HCT116 (cell line): ENCODE measurements around the gene ANKRD44. TPM values are rescaled to one million over a fixed set of nuclear protein-coding genes. Genes with fewer than 3 reads are reported as not detected.

Source experiments
- ATAC-seq: fragments of 200-7000 bp; cut with Tn5 transposase; 2 replicates; pipeline ENCODE4 v1.9.1; 2020; ENCODE audit warnings: mild to moderate bottlenecking, moderate library complexity
- BruUV-seq: library from RNA; stranded (reverse); fragments of 400-500 nt; replicated peaks from 2 replicates; lab custom pipeline; 2021; lab: Mats Ljungman, UMichigan
- CTCF ChIA-PET: fragments of 300-600 bp; sonication (Branson Sonifier 250); formaldehyde crosslinking; loops from one replicate; lab custom pipeline; 2021; ENCODE audit warnings: antibody characterized with exemption; lab: Charles Lee
- POLR2A ChIA-PET: fragments of 300-600, 350-600 bp; sonication (Branson Sonifier 250); formaldehyde crosslinking; loops from one replicate; lab custom pipeline; 2021; ENCODE audit warnings: antibody characterized with exemption; lab: Charles Lee
- RAD21 ChIA-PET, 2 experiments: fragments of 300-600 bp; sonication (Branson Sonifier 250); formaldehyde crosslinking; loops; one replicate each; lab custom pipeline; 2023; ENCODE audit warnings: low total read pairs in 2 of 2; ENCODE audit not compliant: uncharacterized antibody in 2 of 2, unreplicated experiment in 2 of 2, low non-redundant PET in 1 of 2; lab: Charles Lee
- DNase-seq: peaks from one replicate; pipeline ENCODE4 v3.0.0-alpha.2; 2010; ENCODE audit warnings: low read depth, low spot score
- H2AFZ ChIP-seq: fragments of 200-600 bp; shearing (Covaris generic), sonication (generic); 2 replicates; pipeline ENCODE4 v1.6.1; 2017; ENCODE audit warnings: low read depth, mixed run types, mixed read lengths, antibody characterized with exemption, low read length; ENCODE audit not compliant: poor library complexity, severe bottlenecking
- H3K27ac ChIP-seq: 2 replicates; pipeline ENCODE4 v1.5.1; 2012; ENCODE audit warnings: low read depth, low read length
- H3K27me3 ChIP-seq: fragments of 200-600 bp; sonication (generic); 2 replicates; pipeline ENCODE4 v1.6.1; 2016; ENCODE audit warnings: mixed run types, low read length, mixed read lengths; ENCODE audit not compliant: insufficient read depth
- H3K36me3 ChIP-seq, 2 experiments: fragments of 200-500 bp in 1 of 2; fragments of 200-600 bp in 1 of 2; sonication (Bioruptor generic) in 1 of 2; sonication (generic) in 1 of 2; 2 replicates each; pipeline versions ENCODE4 v1.5.1 to v1.6.1; 2014 to 2016; ENCODE audit warnings: low read length in 2 of 2, inconsistent platforms in 1 of 2, mixed read lengths in 1 of 2, mixed run types in 1 of 2; ENCODE audit not compliant: insufficient read depth in 2 of 2, control insufficient read depth in 1 of 2
- H3K4me1 ChIP-seq, 2 experiments: fragments of 200-600 bp in 1 of 2; sonication (generic) in 1 of 2; 2 replicates each; pipeline versions ENCODE4 v1.5.1 to v1.6.1; 2012 to 2017; ENCODE audit warnings: low read length in 2 of 2, inconsistent platforms in 1 of 2, mild to moderate bottlenecking in 1 of 2, mixed read lengths in 1 of 2, mixed run types in 1 of 2, moderate library complexity in 1 of 2; ENCODE audit not compliant: insufficient read depth in 2 of 2, control insufficient read depth in 1 of 2
- H3K4me2 ChIP-seq: fragments of 200-600 bp; sonication (generic); 2 replicates; pipeline ENCODE4 v1.6.1; 2017; ENCODE audit warnings: mixed run types, low read length, mixed read lengths
- H3K4me3 ChIP-seq, 2 experiments: fragments of 200-600 bp in 1 of 2; sonication (generic) in 1 of 2; replicated peaks in 1 of 2; 2 replicates each; pipeline ENCODE4 v1.5.1; 2011 to 2016; ENCODE audit warnings: low read length in 2 of 2, control low read depth in 1 of 2, low read depth in 1 of 2, mild to moderate bottlenecking in 1 of 2, mixed read lengths in 1 of 2, mixed run types in 1 of 2
- H3K79me2 ChIP-seq: fragments of 200-600 bp; sonication (generic); 2 replicates; pipeline ENCODE4 v1.6.1; 2017; ENCODE audit warnings: mild to moderate bottlenecking, mixed run types, low read length, moderate library complexity, mixed read lengths; ENCODE audit not compliant: insufficient read depth
- H3K9ac ChIP-seq: fragments of 200-600 bp; sonication (generic); 2 replicates; pipeline ENCODE4 v1.6.1; 2016; ENCODE audit warnings: low read length, mixed read lengths
- H3K9me2 ChIP-seq: fragments of 200-600 bp; sonication (generic), shearing (Covaris generic); 2 replicates; pipeline ENCODE4 v1.6.1; 2017; ENCODE audit warnings: mixed run types, mild to moderate bottlenecking, moderate library complexity; ENCODE audit not compliant: insufficient read depth
- H3K9me3 ChIP-seq, 2 experiments: fragments of 200-500 bp in 1 of 2; fragments of 200-600 bp in 1 of 2; sonication (Bioruptor generic) in 1 of 2; sonication (generic) in 1 of 2; 2 replicates each; pipeline ENCODE4 v1.6.1; 2014 to 2017; ENCODE audit warnings: low read length in 2 of 2, mixed read lengths in 2 of 2, inconsistent platforms in 1 of 2, low read depth in 1 of 2, mild to moderate bottlenecking in 1 of 2, mixed run types in 1 of 2, moderate library complexity in 1 of 2; ENCODE audit not compliant: control insufficient read depth in 1 of 2, insufficient read depth in 1 of 2
- H4K20me1 ChIP-seq: fragments of 200-600 bp; sonication (generic), shearing (Covaris generic); 2 replicates; pipeline ENCODE4 v1.6.1; 2017; ENCODE audit warnings: mixed run types, mild to moderate bottlenecking, moderate library complexity; ENCODE audit not compliant: insufficient read depth
- CBX3 ChIP-seq: IDR thresholded peaks from 2 replicates; pipeline ENCODE4 v1.6.1; 2012; ENCODE audit warnings: low read depth
- CEBPB ChIP-seq: IDR thresholded peaks from 2 replicates; pipeline ENCODE4 v1.6.1; 2012; ENCODE audit warnings: low read depth
- POLR2A ChIP-seq: IDR thresholded peaks from 2 replicates; pipeline ENCODE4 v1.7.0; 2011; ENCODE audit warnings: borderline replicate concordance; ENCODE audit not compliant: insufficient read depth, insufficient read length; ENCODE audit errors: extremely low read depth
- POLR2AphosphoS5 ChIP-seq: IDR thresholded peaks from 2 replicates; pipeline ENCODE4 v1.6.1; 2011; ENCODE audit warnings: mild to moderate bottlenecking, low read depth, low read length, moderate library complexity
- SIN3A ChIP-seq: IDR thresholded peaks from 2 replicates; pipeline ENCODE4 v1.6.1; 2012; ENCODE audit warnings: low read depth
- SP1 ChIP-seq: IDR thresholded peaks from 2 replicates; pipeline ENCODE4 v1.6.1; 2012; ENCODE audit warnings: low read depth
- YY1 ChIP-seq: IDR thresholded peaks from 2 replicates; pipeline ENCODE4 v1.6.1; 2011; ENCODE audit warnings: low read length, low read depth, moderate library complexity, mild to moderate bottlenecking; ENCODE audit not compliant: insufficient replicate concordance; ENCODE audit errors: extremely low read depth
- intact Hi-C: fragments of 100-400 bp; cut with micrococcal nuclease; formaldehyde crosslinking; loops from 2 replicates; pipeline ENCODE4 v1.10.0; 2022
- total RNA-seq: library from RNA; stranded (reverse); gene quantifications from one replicate; pipeline ENCODE4 v1.2.1, GENCODE V29; 2021; ENCODE audit not compliant: unreplicated experiment
- TF ChIP-seq, protein P1 (sequence below): IDR thresholded peaks from 2 replicates; pipeline ENCODE4 v1.6.1; 2012
- TF ChIP-seq, protein P2 (sequence below): IDR thresholded peaks from 2 replicates; pipeline ENCODE4 v1.6.1; 2011; ENCODE audit warnings: mild to moderate bottlenecking, low read length, moderate library complexity; ENCODE audit not compliant: insufficient replicate concordance; ENCODE audit errors: extremely low read depth

Gene ANKRD44
- total RNA-seq, 1 experiment from 2014 or later = 2.7 TPM

DNA sequence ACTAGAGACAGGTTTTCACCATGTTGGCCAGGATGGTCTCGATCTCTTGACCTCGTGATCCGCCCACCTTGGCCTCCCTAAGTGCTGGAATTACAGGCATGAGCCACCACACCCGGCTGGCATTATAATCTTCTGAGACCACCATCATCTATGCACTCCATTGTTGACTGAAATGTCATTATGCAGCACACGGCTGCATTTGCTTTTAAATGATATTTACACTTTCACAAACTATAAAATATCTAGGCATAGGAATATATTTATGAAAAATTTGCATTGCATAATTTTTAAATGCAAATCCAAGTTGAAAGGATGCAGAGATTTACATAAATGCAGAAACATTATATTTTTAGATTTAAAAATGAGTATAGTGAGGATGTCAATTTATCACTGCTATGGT is 30.0 kb upstream of the ANKRD44 start:
- Histone ChIP-seq H3K9me3 (no peaks in the 10 kb centered on the region), H3K4me1 (no peaks in the 10 kb centered on the region), H3K9me2 (no peaks in the 10 kb centered on the region), H3K4me2 (no peak overlapping the region), H2AFZ (no peak overlapping the region), H3K27ac (no peak overlapping the region), H4K20me1 (no peaks in the 10 kb centered on the region), H3K79me2 (no peaks in the 10 kb centered on the region), H3K9ac (no peak overlapping the region), H3K36me3 (no peaks in the 10 kb centered on the region), H3K4me3 (no peak overlapping the region), H3K27me3 (no peaks in the 10 kb centered on the region)
- TF ChIP-seq POLR2AphosphoS5 = no peak
- TF ChIP-seq, protein P1, sequence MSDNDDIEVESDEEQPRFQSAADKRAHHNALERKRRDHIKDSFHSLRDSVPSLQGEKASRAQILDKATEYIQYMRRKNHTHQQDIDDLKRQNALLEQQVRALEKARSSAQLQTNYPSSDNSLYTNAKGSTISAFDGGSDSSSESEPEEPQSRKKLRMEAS = no peak
- no peak for TF ChIP-seq CBX3
- no peak for TF ChIP-seq CEBPB
- no peak for TF ChIP-seq POLR2A
- TF ChIP-seq SP1 = no peak
- TF ChIP-seq, protein P2, sequence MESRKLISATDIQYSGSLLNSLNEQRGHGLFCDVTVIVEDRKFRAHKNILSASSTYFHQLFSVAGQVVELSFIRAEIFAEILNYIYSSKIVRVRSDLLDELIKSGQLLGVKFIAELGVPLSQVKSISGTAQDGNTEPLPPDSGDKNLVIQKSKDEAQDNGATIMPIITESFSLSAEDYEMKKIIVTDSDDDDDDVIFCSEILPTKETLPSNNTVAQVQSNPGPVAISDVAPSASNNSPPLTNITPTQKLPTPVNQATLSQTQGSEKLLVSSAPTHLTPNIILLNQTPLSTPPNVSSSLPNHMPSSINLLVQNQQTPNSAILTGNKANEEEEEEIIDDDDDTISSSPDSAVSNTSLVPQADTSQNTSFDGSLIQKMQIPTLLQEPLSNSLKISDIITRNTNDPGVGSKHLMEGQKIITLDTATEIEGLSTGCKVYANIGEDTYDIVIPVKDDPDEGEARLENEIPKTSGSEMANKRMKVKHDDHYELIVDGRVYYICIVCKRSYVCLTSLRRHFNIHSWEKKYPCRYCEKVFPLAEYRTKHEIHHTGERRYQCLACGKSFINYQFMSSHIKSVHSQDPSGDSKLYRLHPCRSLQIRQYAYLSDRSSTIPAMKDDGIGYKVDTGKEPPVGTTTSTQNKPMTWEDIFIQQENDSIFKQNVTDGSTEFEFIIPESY = no peak
- no peak for TF ChIP-seq SIN3A
- TF ChIP-seq YY1 = no peak
- ATAC-seq (no peak), DNase-seq (no peak)
- RAD21 ChIA-PET = no interaction called here
- CTCF ChIA-PET = no interaction called here
- no TSS peak for BruUV-seq
- intact Hi-C loops = no loop called here
- POLR2A ChIA-PET = no interaction called here
